Measurements from ENCODE around the gene PGC. TPM values are rescaled to one million over a fixed set of nuclear protein-coding genes. Genes with fewer than 3 reads are reported as not detected.

The PGC gene
- total RNA-seq, 4 donors from 2014 or later: 0.62 TPM; not detected in 3

DNA sequence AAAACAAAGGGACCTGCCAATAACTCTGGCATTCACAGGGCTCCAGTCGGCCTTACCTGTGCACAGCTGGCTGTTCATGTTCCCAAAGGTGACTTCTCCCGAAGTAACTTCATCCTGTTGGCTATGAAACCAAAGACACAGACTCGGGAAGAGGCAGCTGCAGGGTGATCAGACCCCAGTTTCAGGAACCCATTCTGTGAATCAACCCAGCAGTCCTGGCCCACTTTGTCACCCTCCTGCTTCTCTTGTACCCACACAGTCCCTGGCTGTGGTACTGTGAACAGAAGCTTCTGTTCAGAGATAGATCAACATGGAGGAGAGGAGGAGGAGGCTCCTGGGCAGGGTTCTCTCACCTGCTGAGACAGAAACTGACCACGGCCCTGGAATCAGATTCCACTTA lies 8.7 kb upstream of the PGC start:
- no peaks in the 10 kb centered on the region for H3K27me3 ChIP-seq
- H3K27ac ChIP-seq: no peak overlapping the region
- no peak overlapping the region for H3K4me3 ChIP-seq
- H3K4me1 ChIP-seq: no peaks in the 10 kb centered on the region
- H3K9me3 ChIP-seq: no peaks in the 10 kb centered on the region
- H3K36me3 ChIP-seq: no peaks in the 10 kb centered on the region
- ATAC-seq: no peak
- TF ChIP-seq, protein P1, sequence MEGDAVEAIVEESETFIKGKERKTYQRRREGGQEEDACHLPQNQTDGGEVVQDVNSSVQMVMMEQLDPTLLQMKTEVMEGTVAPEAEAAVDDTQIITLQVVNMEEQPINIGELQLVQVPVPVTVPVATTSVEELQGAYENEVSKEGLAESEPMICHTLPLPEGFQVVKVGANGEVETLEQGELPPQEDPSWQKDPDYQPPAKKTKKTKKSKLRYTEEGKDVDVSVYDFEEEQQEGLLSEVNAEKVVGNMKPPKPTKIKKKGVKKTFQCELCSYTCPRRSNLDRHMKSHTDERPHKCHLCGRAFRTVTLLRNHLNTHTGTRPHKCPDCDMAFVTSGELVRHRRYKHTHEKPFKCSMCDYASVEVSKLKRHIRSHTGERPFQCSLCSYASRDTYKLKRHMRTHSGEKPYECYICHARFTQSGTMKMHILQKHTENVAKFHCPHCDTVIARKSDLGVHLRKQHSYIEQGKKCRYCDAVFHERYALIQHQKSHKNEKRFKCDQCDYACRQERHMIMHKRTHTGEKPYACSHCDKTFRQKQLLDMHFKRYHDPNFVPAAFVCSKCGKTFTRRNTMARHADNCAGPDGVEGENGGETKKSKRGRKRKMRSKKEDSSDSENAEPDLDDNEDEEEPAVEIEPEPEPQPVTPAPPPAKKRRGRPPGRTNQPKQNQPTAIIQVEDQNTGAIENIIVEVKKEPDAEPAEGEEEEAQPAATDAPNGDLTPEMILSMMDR (IDR thresholded peaks at IDR 0.05): no peak
- TF ChIP-seq EP300 (IDR thresholded peaks at IDR 0.05) (no peak), POLR2AphosphoS5 (IDR thresholded peaks at IDR 0.05) (no peak), POLR2A (IDR thresholded peaks at IDR 0.05) (no peak)
- 83% methylated on average over 1 of the region's 4 CpGs; no CpG with 5 or more reads in 1 of the 2 donors for WGBS, 2 donors (ENCODE audit: low coverage in 1 of 2)

DNA sequence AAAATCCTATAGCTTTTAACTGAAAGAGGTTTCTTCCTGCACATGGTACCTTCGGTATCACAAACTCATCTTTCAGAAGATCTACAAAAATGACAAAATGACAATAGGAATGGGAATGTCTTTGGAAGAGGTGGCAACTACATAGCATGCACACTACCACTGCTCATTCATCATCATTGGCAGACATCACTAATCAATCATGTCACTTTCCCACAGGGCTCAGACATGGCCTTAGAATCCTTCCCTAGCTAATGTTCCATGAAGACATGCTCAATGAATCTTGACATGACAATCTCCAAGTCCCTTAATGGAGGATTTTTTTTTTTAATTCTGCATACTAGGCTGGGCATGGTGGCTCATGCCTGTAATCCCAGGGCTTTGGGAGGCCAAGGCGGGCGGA lies 3.2 kb upstream of the PGC start:
- no peak for ATAC-seq
- no peaks in the 10 kb centered on the region for H3K4me1 ChIP-seq
- no peaks in the 10 kb centered on the region for H3K27me3 ChIP-seq
- H3K4me3 ChIP-seq: no peak overlapping the region
- H3K27ac ChIP-seq: no peak overlapping the region
- H3K9me3 ChIP-seq: no peaks in the 10 kb centered on the region
- TF ChIP-seq EP300 (IDR thresholded peaks at IDR 0.05): no peak
- TF ChIP-seq POLR2A (IDR thresholded peaks at IDR 0.05): no peak
- TF ChIP-seq, protein P1 (IDR thresholded peaks at IDR 0.05): no peak
- no peak for TF ChIP-seq POLR2AphosphoS5 (IDR thresholded peaks at IDR 0.05)
- H3K36me3 ChIP-seq: no peaks in the 10 kb centered on the region
- WGBS, 2 donors (ENCODE audit: low coverage in 1 of 2): 92 to 100% methylated on average over 1 of the region's 3 CpGs

DNA sequence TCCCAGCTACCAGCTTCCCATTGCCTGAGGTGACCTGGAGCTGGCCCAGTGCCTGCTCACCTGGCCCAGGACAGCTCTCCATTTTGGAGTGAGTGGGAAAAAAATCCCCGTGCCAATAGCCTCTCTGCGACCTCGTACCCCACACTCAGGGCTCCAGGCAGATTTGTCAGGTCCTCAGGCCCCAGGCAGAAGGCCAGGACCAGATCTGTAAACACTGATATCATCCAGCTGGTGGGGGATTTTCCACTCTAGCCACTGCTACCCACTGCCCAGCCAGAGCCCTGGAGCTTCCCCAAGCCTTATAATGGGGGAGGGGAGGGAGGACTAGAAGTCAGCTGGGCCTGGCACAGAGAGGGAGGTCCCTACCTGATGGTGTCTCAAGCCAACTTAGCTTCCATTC lies 1.3 kb upstream of the PGC start:
- Histone ChIP-seq H3K4me3 (no peak overlapping the region), H3K9me3 (no peaks in the 10 kb centered on the region), H3K27me3 (no peaks in the 10 kb centered on the region), H3K4me1 (no peaks in the 10 kb centered on the region), H3K36me3 (no peaks in the 10 kb centered on the region), H3K27ac (no peak overlapping the region)
- TF ChIP-seq, protein P1 (IDR thresholded peaks at IDR 0.05): no peak
- no peak for TF ChIP-seq EP300 (IDR thresholded peaks at IDR 0.05)
- no peak for TF ChIP-seq POLR2A (IDR thresholded peaks at IDR 0.05)
- TF ChIP-seq POLR2AphosphoS5 (IDR thresholded peaks at IDR 0.05): no peak
- no CpG with 5 or more reads among the region's 3 CpGs for WGBS, 2 donors (ENCODE audit: low coverage in 1 of 2)
- ATAC-seq: no peak

DNA sequence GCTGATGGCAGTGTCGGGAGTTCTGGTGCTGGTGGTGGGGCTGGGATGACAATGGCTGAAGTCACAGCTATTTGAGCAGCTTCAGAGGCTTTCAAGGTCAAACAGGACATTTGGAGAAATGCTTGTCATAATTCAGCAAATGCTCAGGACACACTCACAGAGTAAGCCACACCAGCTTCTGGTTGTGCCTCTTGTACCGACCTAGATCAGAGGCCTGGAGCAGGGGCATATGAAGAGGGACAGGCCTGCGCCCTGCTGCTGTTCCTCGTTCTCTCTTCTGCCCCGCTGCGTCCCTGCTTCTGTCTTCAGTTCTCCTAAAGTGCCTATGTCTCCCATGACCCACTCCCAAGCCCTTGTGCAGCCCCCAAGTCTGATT lies 893 bp upstream of the PGC start:
- Histone ChIP-seq H3K27ac (no peak overlapping the region), H3K27me3 (no peaks in the 10 kb centered on the region), H3K4me3 (no peak overlapping the region), H3K4me1 (no peaks in the 10 kb centered on the region), H3K36me3 (no peaks in the 10 kb centered on the region), H3K9me3 (no peaks in the 10 kb centered on the region)
- no peak for TF ChIP-seq EP300 (IDR thresholded peaks at IDR 0.05)
- TF ChIP-seq POLR2AphosphoS5 (IDR thresholded peaks at IDR 0.05): no peak
- TF ChIP-seq, protein P1 (IDR thresholded peaks at IDR 0.05): no peak
- no peak for TF ChIP-seq POLR2A (IDR thresholded peaks at IDR 0.05)
- WGBS, 2 donors (ENCODE audit: low coverage in 1 of 2): 95% methylated on average over 3 of the region's 6 CpGs; no CpG with 5 or more reads in 1 of the 2 donors
- ATAC-seq: no peak

DNA sequence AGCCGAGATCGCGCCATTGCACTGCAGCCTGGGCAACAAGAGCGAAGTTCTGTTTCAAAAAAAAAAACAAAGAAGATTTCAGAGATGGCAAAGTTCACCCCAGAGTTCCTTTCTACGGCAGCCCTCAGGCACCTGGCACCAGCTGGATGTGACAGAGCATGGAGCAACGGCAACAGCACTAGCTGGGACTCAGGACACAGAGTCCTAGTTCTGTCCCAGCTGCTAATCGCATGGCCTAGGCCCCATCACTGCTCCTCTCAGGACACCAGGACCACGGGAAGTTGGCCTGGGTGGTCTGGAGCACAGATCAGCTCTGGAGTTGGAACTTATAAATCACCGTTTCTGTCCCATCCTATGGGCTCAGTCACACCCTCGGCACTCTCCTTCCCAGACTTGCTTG lies 1.1 kb downstream of the PGC start:
- no peak for TF ChIP-seq EP300 (IDR thresholded peaks at IDR 0.05)
- no peak for TF ChIP-seq POLR2AphosphoS5 (IDR thresholded peaks at IDR 0.05)
- H3K4me3 ChIP-seq: no peak overlapping the region

More for the DNA sequence above, 1.1 kb downstream of the PGC start:
- no peak for ATAC-seq
- Histone ChIP-seq H3K27ac (no peak overlapping the region), H3K36me3 (no peaks in the 10 kb centered on the region), H3K9me3 (no peaks in the 10 kb centered on the region), H3K4me1 (no peaks in the 10 kb centered on the region), H3K27me3 (no peaks in the 10 kb centered on the region)
- 95 to 100% methylated on average over 4 to 9 of the region's 10 CpGs for WGBS, 2 donors (ENCODE audit: low coverage in 1 of 2)
